GM12878 (cell line): Measurements from ENCODE around the gene AP1S1. TPM values are rescaled to one million over a fixed set of nuclear protein-coding genes. Genes with fewer than 3 reads are reported as not detected.

Experiments used
- ATAC-seq: fragments of 200-7000 bp; cut with Tn5 transposase; 3 replicates; pipeline ENCODE4 v1.9.1; 2020; ENCODE audit warnings: mild to moderate bottlenecking, moderate library complexity
- BruUV-seq: library from RNA; stranded (reverse); fragments of 400-500 nt; replicated peaks from 2 replicates; lab custom pipeline; 2021; lab: Mats Ljungman, UMichigan
- CTCF ChIA-PET: fragments of 300-600 bp; sonication (Branson Sonifier 250); formaldehyde crosslinking; extraction: SDS; loops from one replicate; lab custom pipeline; 2021; ENCODE audit warnings: inconsistent platforms; lab: Yijun Ruan, JAX
- POLR2A ChIA-PET: fragments of 350-600 bp; formaldehyde crosslinking; extraction: SDS; loops from one replicate; lab custom pipeline; 2021; ENCODE audit warnings: inconsistent platforms; lab: Charles Lee
- RAD21 ChIA-PET: fragments of 300-600 bp; sonication (Branson Sonifier 250); formaldehyde crosslinking; loops from one replicate; lab custom pipeline; 2023; ENCODE audit warnings: antibody characterized with exemption; ENCODE audit not compliant: unreplicated experiment; lab: Charles Lee
- SMC1A ChIA-PET: fragments of 300-600 bp; sonication (Branson Sonifier 250); formaldehyde crosslinking; loops from one replicate; lab custom pipeline; 2023; ENCODE audit not compliant: unreplicated experiment, uncharacterized antibody; lab: Charles Lee
- DNase-seq: peaks from one replicate; pipeline ENCODE4 v3.0.0-alpha.2; 2011; ENCODE audit warnings: low read depth, low spot score
- FAIRE-seq: peaks from 3 replicates; lab custom pipeline; 2011; peaks lifted over from hg19 to GRCh38; lab: Jason Lieb, UNC
- H2AFZ ChIP-seq: 2 replicates; pipeline ENCODE4 v1.6.0; 2011; ENCODE audit warnings: low read depth, low read length, control low read depth; ENCODE audit not compliant: control insufficient read depth
- H3K27ac ChIP-seq: 2 replicates; pipeline ENCODE4 v1.5.1; 2011; ENCODE audit warnings: control low read depth; ENCODE audit not compliant: control insufficient read depth, insufficient read depth
- H3K27me3 ChIP-seq, 2 experiments: replicated peaks in 1 of 2; 2 replicates each; pipeline versions ENCODE4 v1.6.0 to v1.6.1; 2011; ENCODE audit warnings: low read length in 1 of 2; ENCODE audit not compliant: control insufficient read depth in 2 of 2, insufficient read depth in 2 of 2
- H3K36me3 ChIP-seq, 2 experiments: 2 replicates each; pipeline ENCODE4 v1.5.1; 2011; ENCODE audit warnings: low read length in 1 of 2; ENCODE audit not compliant: control insufficient read depth in 2 of 2, insufficient read depth in 2 of 2
- H3K4me1 ChIP-seq: 2 replicates; pipeline ENCODE4 v1.6.1; 2011; ENCODE audit warnings: mild to moderate bottlenecking, low read length, moderate library complexity, mixed read lengths; ENCODE audit not compliant: control insufficient read depth, insufficient read depth
- H3K4me2 ChIP-seq: 2 replicates; pipeline ENCODE4 v1.6.0; 2011; ENCODE audit warnings: control low read depth; ENCODE audit not compliant: control insufficient read depth, insufficient read depth
- H3K4me3 ChIP-seq: fragments of 200-600 bp; sonication (generic); 2 replicates; pipeline ENCODE4 v1.5.1; 2016
- H3K79me2 ChIP-seq: 2 replicates; pipeline ENCODE4 v1.6.0; 2011; ENCODE audit warnings: low read length; ENCODE audit not compliant: control insufficient read depth, insufficient read depth
- H3K9ac ChIP-seq: 2 replicates; pipeline ENCODE4 v1.8.0; 2011; ENCODE audit warnings: low read length, control low read depth, mixed read lengths; ENCODE audit not compliant: control insufficient read depth, insufficient read depth
- H3K9me3 ChIP-seq: replicated peaks from 3 replicates; pipeline ENCODE4 v1.5.1; 2011; ENCODE audit warnings: mild to moderate bottlenecking, low read length; ENCODE audit not compliant: control insufficient read depth, insufficient read depth
- H4K20me1 ChIP-seq: 2 replicates; pipeline ENCODE4 v1.6.0; 2011; ENCODE audit not compliant: control insufficient read depth, insufficient read depth
- BMI1 ChIP-seq: fragments of 450-650 bp; IDR thresholded peaks from 2 replicates; pipeline ENCODE4 v1.6.1; 2016; ENCODE audit warnings: mild to moderate bottlenecking, moderate library complexity, borderline replicate concordance
- E2F4 ChIP-seq: IDR thresholded peaks from 2 replicates; pipeline ENCODE4 v1.6.1; 2012; ENCODE audit warnings: low read depth, low read length, improper control_type of control experiment
- HCFC1 ChIP-seq: fragments of 150-350 bp; IDR thresholded peaks from 2 replicates; pipeline ENCODE4 v1.6.1; 2014; ENCODE audit warnings: low read length
- IKZF2 ChIP-seq, 2 experiments: fragments of 450-650 bp; IDR thresholded peaks; 2 replicates each; pipeline ENCODE4 v1.6.1; 2017; ENCODE audit warnings: mild to moderate bottlenecking in 2 of 2, moderate library complexity in 2 of 2
- MTA2 ChIP-seq: fragments of 450-650 bp; IDR thresholded peaks from 2 replicates; pipeline ENCODE4 v1.6.1; 2016; ENCODE audit warnings: low read depth, mild to moderate bottlenecking, moderate library complexity
- NR2C2 ChIP-seq: IDR thresholded peaks from 2 replicates; pipeline ENCODE4 v1.6.1; 2011; ENCODE audit warnings: borderline replicate concordance, low read depth; ENCODE audit not compliant: control insufficient read depth, insufficient read length
- NR2F1 ChIP-seq: fragments of 450-650 bp; conservative IDR thresholded peaks from 2 replicates; pipeline ENCODE4 v1.6.1; 2017; ENCODE audit warnings: mild to moderate bottlenecking
- POU2F2 ChIP-seq: IDR thresholded peaks from 3 replicates; pipeline ENCODE4 v1.6.1; 2011; ENCODE audit warnings: low read depth, mild to moderate bottlenecking, low read length, borderline replicate concordance
- RCOR1 ChIP-seq: conservative IDR thresholded peaks from 2 replicates; pipeline ENCODE4 v1.6.1; 2012; ENCODE audit warnings: low read depth, low read length, improper control_type of control experiment
- SMAD1 ChIP-seq: fragments of 450-650 bp; IDR thresholded peaks from 2 replicates; pipeline ENCODE4 v1.6.1; 2018; ENCODE audit warnings: mild to moderate bottlenecking, low read depth; ENCODE audit not compliant: partially characterized antibody
- SUPT20H ChIP-seq: IDR thresholded peaks from 2 replicates; pipeline ENCODE4 v1.6.1; 2011; ENCODE audit warnings: low read depth, mild to moderate bottlenecking, low read length, moderate library complexity, borderline replicate concordance; ENCODE audit not compliant: control insufficient read depth
- WGBS: methylation state at CpG from one replicate; pipeline ENCODE4 v1.1.6; 2016; ENCODE audit warnings: low lambda C conversion rate; ENCODE audit not compliant: insufficient replicate concordance, insufficient coverage; ENCODE audit errors: missing lambda C conversion rate; 5-methylcytosine and 5-hydroxymethylcytosine counted together
- in situ Hi-C: fragments of 300-500 bp; cut with MboI; formaldehyde crosslinking; loops from 9 replicates; pipeline ENCODE4 v1.14.3; 2018; ENCODE audit warnings: mixed read lengths
- intact Hi-C: fragments of 100-400 bp; cut with micrococcal nuclease; formaldehyde crosslinking; loops from one replicate; pipeline ENCODE4 v1.14.2; 2022; ENCODE audit not compliant: unreplicated experiment
- polyA plus RNA-seq, 11 experiments: library from polyadenylated mRNA; depleted of rRNA in 4 of 11; unstranded in 6 of 11; stranded (reverse) in 5 of 11; fragments of >200 nt; fragmentation: Nextera tagmentation in 4 of 11; fragmentation: Illumina TruSeq in 1 of 11; extraction: Ambion mirVana in 4 of 11; extraction: Trizol in 1 of 11; gene quantifications; 1 replicate in 1 of 11; 2 replicates in 10 of 11; pipeline versions ENCODE4 v1.2.1 to v1.2.3, GENCODE V29; 2011 to 2016; ENCODE audit warnings: inconsistent platforms in 2 of 11, missing spikeins in 2 of 11, low read depth in 1 of 11
- total RNA-seq, 4 experiments: library from RNA; depleted of rRNA in 3 of 4; stranded (reverse); fragments of >200 nt in 3 of 4; fragmentation: Illumina TruSeq in 1 of 4; extraction: Trizol in 1 of 4; gene quantifications; 2 replicates each; pipeline versions ENCODE4 v1.2.1 to v1.2.3, GENCODE V29; 2013 to 2021
- TF ChIP-seq, protein P1 (sequence below): fragments of 450-650 bp; IDR thresholded peaks from 2 replicates; pipeline ENCODE4 v1.6.1; 2018; ENCODE audit warnings: borderline replicate concordance, mild to moderate bottlenecking; ENCODE audit not compliant: partially characterized antibody

Gene AP1S1
- total and polyA plus RNA-seq, 10 of the 15 experiments (the other 5 are each of a cell fraction or from before 2014, with no cell fraction given) = 2.5 to 121 (median 54.9) TPM

DNA sequence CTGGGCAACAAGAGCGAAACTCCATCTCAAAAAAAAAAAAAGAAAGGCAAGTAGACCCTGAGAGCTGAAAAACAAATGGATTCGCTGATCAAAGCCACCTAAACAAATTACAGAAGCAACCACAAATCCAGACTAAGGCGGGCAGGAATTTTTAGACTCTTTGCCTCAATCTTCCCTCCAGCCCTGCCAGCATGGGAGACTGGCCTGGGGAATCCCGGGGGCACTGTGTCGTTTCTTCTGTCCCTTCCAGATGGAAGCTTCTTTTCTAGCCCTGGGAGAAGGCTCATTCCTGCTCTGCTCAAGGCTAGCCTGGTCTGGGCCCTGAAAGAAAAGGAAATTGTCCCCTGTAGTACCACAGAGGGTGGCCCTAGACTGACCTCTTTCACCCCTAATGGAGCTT, 43.0 kb upstream of the AP1S1 start:
- in situ Hi-C loops = no loop called here
- Histone ChIP-seq H3K27ac (no peak overlapping the region), H2AFZ (no peak overlapping the region), H3K36me3 (no peaks in the 10 kb centered on the region), H3K9me3 (no peaks in the 10 kb centered on the region), H3K4me3 (no peak overlapping the region), H4K20me1 (no peaks in the 10 kb centered on the region), H3K79me2 (no peaks in the 10 kb centered on the region), H3K4me1 (peaks cover 12% of the 10 kb centered on the region), H3K4me2 (no peak overlapping the region), H3K27me3 (no peaks in the 10 kb centered on the region), H3K9ac (no peak overlapping the region)
- no TSS peak for BruUV-seq
- DNase-seq = no peak
- ChIA-PET CTCF (interaction anchor here (0.7 to 1.7 kb wide), 3 partner anchors 10 to 33 kb away, joined by 3 to 8 read pairs (median 7); partner anchors contain the start of gene SERPINE1), SMC1A (interaction anchor here (1.0 to 1.6 kb wide), 3 partner anchors 11 to 32 kb away, joined by 3 to 5 read pairs (median 3); no protein-coding TSS in a partner anchor), POLR2A (interaction anchor here (2.2 kb wide), 1 partner anchor 11 kb away, joined by 7 read pairs; no protein-coding TSS in a partner anchor), RAD21 (interaction anchor here (1.2 kb wide), 1 partner anchor 12 kb away, joined by 6 read pairs; no protein-coding TSS in a partner anchor)
- 54% methylated on average over 5 of the region's 5 CpGs for WGBS
- intact Hi-C loops = no loop called here
- FAIRE-seq = no peak
- TF ChIP-seq SUPT20H (no peak), POU2F2 (no peak), SMAD1 (no peak)
- ATAC-seq = no peak

DNA sequence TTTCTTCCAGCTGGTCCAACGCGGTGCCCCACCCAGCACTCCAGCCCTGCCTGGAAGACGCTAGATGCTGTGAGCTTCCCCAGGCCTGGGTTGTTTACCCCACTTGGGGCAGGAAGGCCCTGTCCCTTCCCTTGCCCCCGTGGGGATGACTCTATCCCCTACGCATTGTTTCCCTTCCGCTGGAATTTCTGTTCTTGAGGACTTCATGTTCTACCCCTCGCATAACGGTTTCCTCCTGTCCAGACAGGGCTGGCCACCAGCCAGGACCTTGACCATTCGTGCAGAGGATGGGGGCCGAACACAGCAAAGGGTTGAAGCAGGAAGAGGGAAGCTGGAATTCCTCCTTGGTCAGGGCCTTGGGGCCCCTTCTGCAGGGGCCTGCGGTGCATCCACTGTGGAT, 42.0 kb upstream of the AP1S1 start:
- Histone ChIP-seq H3K9ac (no peak overlapping the region), H3K79me2 (no peaks in the 10 kb centered on the region), H3K27ac (no peak overlapping the region), H3K4me1 (peaks cover 12% of the 10 kb centered on the region), H4K20me1 (no peaks in the 10 kb centered on the region), H3K4me3 (no peak overlapping the region), H3K27me3 (no peaks in the 10 kb centered on the region), H3K9me3 (no peaks in the 10 kb centered on the region), H3K4me2 (no peak overlapping the region), H3K36me3 (no peaks in the 10 kb centered on the region), H2AFZ (no peak overlapping the region)
- FAIRE-seq = no peak
- RAD21 ChIA-PET = interaction anchor here (1.2 kb wide), 1 partner anchor 11 kb away, joined by 6 read pairs; no protein-coding TSS in a partner anchor
- 75% methylated on average over 11 of the region's 11 CpGs for WGBS
- intact Hi-C loops (no loop called here), in situ Hi-C loops (no loop called here)
- SMC1A ChIA-PET = interaction anchor here (1.0 to 1.6 kb wide), 3 partner anchors 10 to 31 kb away, joined by 3 to 5 read pairs (median 3); no protein-coding TSS in a partner anchor
- CTCF ChIA-PET = interaction anchor here (1.5 to 1.7 kb wide), 2 partner anchors 14 to 32 kb away, joined by 7 to 8 read pairs; partner anchors contain the start of gene SERPINE1
- no peak for ATAC-seq
- DNase-seq = no peak
- BruUV-seq = no TSS peak
- POLR2A ChIA-PET = interaction anchor here (2.2 kb wide), 1 partner anchor 10 kb away, joined by 7 read pairs; no protein-coding TSS in a partner anchor
- TF ChIP-seq E2F4 = no peak
- TF ChIP-seq HCFC1 = no peak
- TF ChIP-seq NR2C2 = no peak
- TF ChIP-seq, protein P1, sequence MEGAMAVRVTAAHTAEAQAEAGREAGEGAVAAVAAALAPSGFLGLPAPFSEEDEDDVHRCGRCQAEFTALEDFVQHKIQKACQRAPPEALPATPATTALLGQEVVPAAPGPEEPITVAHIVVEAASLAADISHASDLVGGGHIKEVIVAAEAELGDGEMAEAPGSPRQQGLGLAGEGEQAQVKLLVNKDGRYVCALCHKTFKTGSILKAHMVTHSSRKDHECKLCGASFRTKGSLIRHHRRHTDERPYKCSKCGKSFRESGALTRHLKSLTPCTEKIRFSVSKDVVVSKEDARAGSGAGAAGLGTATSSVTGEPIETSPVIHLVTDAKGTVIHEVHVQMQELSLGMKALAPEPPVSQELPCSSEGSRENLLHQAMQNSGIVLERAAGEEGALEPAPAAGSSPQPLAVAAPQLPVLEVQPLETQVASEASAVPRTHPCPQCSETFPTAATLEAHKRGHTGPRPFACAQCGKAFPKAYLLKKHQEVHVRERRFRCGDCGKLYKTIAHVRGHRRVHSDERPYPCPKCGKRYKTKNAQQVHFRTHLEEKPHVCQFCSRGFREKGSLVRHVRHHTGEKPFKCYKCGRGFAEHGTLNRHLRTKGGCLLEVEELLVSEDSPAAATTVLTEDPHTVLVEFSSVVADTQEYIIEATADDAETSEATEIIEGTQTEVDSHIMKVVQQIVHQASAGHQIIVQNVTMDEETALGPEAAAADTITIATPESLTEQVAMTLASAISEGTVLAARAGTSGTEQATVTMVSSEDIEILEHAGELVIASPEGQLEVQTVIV = no peak
- no peak for TF ChIP-seq IKZF2 (IDR thresholded peaks at IDR 0.05)
- TF ChIP-seq NR2F1 = no peak
- no peak for TF ChIP-seq RCOR1
- no peak for TF ChIP-seq MTA2
- TF ChIP-seq SUPT20H = no peak
- TF ChIP-seq BMI1 = no peak
